Sigmoid colon (tissue), 4 donors: Measurements from ENCODE around the gene GTF3C1.

ENCODE experiments used
- EP300 ChIP-seq, 4 donors: sonication (generic); formaldehyde crosslinking; IDR thresholded peaks; one replicate each; pipeline ENCODE4 v1.6.1; 2017; ENCODE audit warnings: antibody characterized with exemption in 4 of 4
- POLR2A ChIP-seq, 2 donors: fragments of 450-650 bp; IDR thresholded peaks; one replicate each; pipeline ENCODE4 v1.6.1; 2016; ENCODE audit warnings: antibody characterized with exemption in 2 of 2, mild to moderate bottlenecking in 2 of 2, moderate library complexity in 2 of 2
- POLR2AphosphoS5 ChIP-seq, 4 donors: sonication (generic); formaldehyde crosslinking; IDR thresholded peaks; one replicate each; pipeline ENCODE4 v1.6.1; 2017; ENCODE audit warnings: antibody characterized with exemption in 4 of 4

GRCh38 chr16:27429981-27430441 is 119.7 kb downstream of the GTF3C1 start:
- TF ChIP-seq POLR2AphosphoS5 (IDR thresholded peaks at IDR 0.05) = no peak
- TF ChIP-seq POLR2A (IDR thresholded peaks at IDR 0.05) = no peak
- no peak for TF ChIP-seq EP300 (IDR thresholded peaks at IDR 0.05)
